CD14-positive monocyte (primary cell): ENCODE results near the gene HYAL1. TPM values are rescaled to one million over a fixed set of nuclear protein-coding genes. Genes with fewer than 3 reads are reported as not detected.

Experiments used
- DNase-seq, 3 donors: peaks; one replicate each; pipeline ENCODE4 v3.0.0-alpha.2; 2011 to 2022
- H2AFZ ChIP-seq: 2 replicates; pipeline ENCODE4 v1.6.0; 2012; ENCODE audit warnings: mild to moderate bottlenecking, low read depth, low read length, inconsistent platforms; ENCODE audit not compliant: insufficient read depth, poor library complexity, severe bottlenecking
- H3K27ac ChIP-seq, 2 donors: 1 replicate in 1 of 2; 2 replicates in 1 of 2; pipeline ENCODE4 v1.5.1; 2012 to 2013; ENCODE audit warnings: low read length in 2 of 2, control low read depth in 1 of 2, inconsistent platforms in 1 of 2, low read depth in 1 of 2, mild to moderate bottlenecking in 1 of 2
- H3K27me3 ChIP-seq, 2 donors: one replicate each; pipeline versions ENCODE4 v1.6.0 to v1.6.1; 2011 to 2013; ENCODE audit warnings: low read length in 2 of 2; ENCODE audit not compliant: control insufficient read depth in 2 of 2, insufficient read depth in 2 of 2
- H3K36me3 ChIP-seq, 2 donors: replicated peaks in 1 of 2; 1 replicate in 1 of 2; 2 replicates in 1 of 2; pipeline versions ENCODE4 v1.5.1 to v1.6.1; 2012 to 2013; ENCODE audit warnings: low read length in 2 of 2, control low read depth in 1 of 2, inconsistent platforms in 1 of 2, mild to moderate bottlenecking in 1 of 2; ENCODE audit not compliant: insufficient read depth in 2 of 2, control insufficient read depth in 1 of 2
- H3K4me1 ChIP-seq, 2 donors: 1 replicate in 1 of 2; 2 replicates in 1 of 2; pipeline versions ENCODE4 v1.5.1 to v1.6.1; 2012 to 2013; ENCODE audit warnings: low read length in 2 of 2, control low read depth in 1 of 2, inconsistent platforms in 1 of 2, mild to moderate bottlenecking in 1 of 2, moderate library complexity in 1 of 2; ENCODE audit not compliant: insufficient read depth in 2 of 2, control insufficient read depth in 1 of 2
- H3K4me2 ChIP-seq: replicated peaks from 2 replicates; pipeline ENCODE3; 2012; ENCODE audit warnings: low read length, moderate library complexity, mild to moderate bottlenecking; ENCODE audit not compliant: poor library complexity, severe bottlenecking; ENCODE audit errors: extremely low read depth
- H3K4me3 ChIP-seq, 3 experiments: fragments of 200-600 bp in 1 of 3; sonication (generic) in 1 of 3; replicated peaks in 1 of 3; 1 replicate in 2 of 3; 2 replicates in 1 of 3; pipeline ENCODE4 v1.5.1; 2011 to 2013; ENCODE audit warnings: low read length in 3 of 3, mild to moderate bottlenecking in 3 of 3, control low read depth in 2 of 3, low read depth in 2 of 3, inconsistent platforms in 1 of 3, moderate library complexity in 1 of 3
- H3K79me2 ChIP-seq: 2 replicates; pipeline ENCODE4 v1.6.0; 2012; ENCODE audit warnings: mild to moderate bottlenecking, control low read depth, inconsistent platforms, low read length, moderate library complexity; ENCODE audit not compliant: insufficient read depth
- H3K9ac ChIP-seq: 2 replicates; pipeline ENCODE4 v1.6.0; 2017; ENCODE audit warnings: low read length, mild to moderate bottlenecking; ENCODE audit not compliant: insufficient read depth, poor library complexity, severe bottlenecking
- H3K9me3 ChIP-seq, 2 donors: replicated peaks in 1 of 2; 1 replicate in 1 of 2; 2 replicates in 1 of 2; pipeline versions ENCODE4 v1.5.1 to v1.6.1; 2012 to 2013; ENCODE audit warnings: low read length in 2 of 2, control low read depth in 1 of 2; ENCODE audit not compliant: control insufficient read depth in 1 of 2, insufficient read depth in 1 of 2
- H4K20me1 ChIP-seq: 2 replicates; pipeline ENCODE4 v1.6.0; 2012; ENCODE audit warnings: mild to moderate bottlenecking, low read length, control low read depth, moderate library complexity; ENCODE audit not compliant: insufficient read depth
- H3K27ac Mint-ChIP-seq, 7 donors: one replicate each; pipeline ENCODE4 v1.8.0; 2020; ENCODE audit warnings: mild to moderate bottlenecking in 7 of 7, mixed read lengths in 7 of 7, moderate library complexity in 6 of 7, inconsistent platforms in 2 of 7
- H3K27me3 Mint-ChIP-seq, 3 donors: one replicate each; pipeline ENCODE4 v1.8.0; 2021 to 2022; ENCODE audit warnings: low read depth in 3 of 3, mild to moderate bottlenecking in 3 of 3, mixed read lengths in 3 of 3, moderate library complexity in 3 of 3, inconsistent platforms in 1 of 3
- H3K36me3 Mint-ChIP-seq, 2 donors: one replicate each; pipeline ENCODE4 v1.8.0; 2020; ENCODE audit warnings: mixed read lengths in 2 of 2, inconsistent platforms in 1 of 2, mild to moderate bottlenecking in 1 of 2
- H3K4me1 Mint-ChIP-seq: one replicate; pipeline ENCODE4 v1.8.0; 2020; ENCODE audit warnings: mild to moderate bottlenecking, mixed read lengths
- H3K4me3 Mint-ChIP-seq, 2 donors: one replicate each; pipeline ENCODE4 v1.8.0; 2020; ENCODE audit warnings: mild to moderate bottlenecking in 2 of 2, mixed read lengths in 2 of 2, moderate library complexity in 1 of 2
- H3K9me3 Mint-ChIP-seq, 7 donors: one replicate each; pipeline ENCODE4 v1.8.0; 2020 to 2022; ENCODE audit warnings: mixed read lengths in 7 of 7, mild to moderate bottlenecking in 6 of 7, moderate library complexity in 6 of 7, inconsistent platforms in 2 of 7
- WGBS: methylation state at CpG from one replicate; pipeline ENCODE4 v1.1.5; 2013; ENCODE audit warnings: missing lambda C conversion rate; ENCODE audit not compliant: insufficient coverage; 5-methylcytosine and 5-hydroxymethylcytosine counted together
- intact Hi-C, 2 donors: fragments of 100-400 bp; cut with micrococcal nuclease; formaldehyde crosslinking; loops; one replicate each; pipeline versions ENCODE4 v1.15.0 to v1.15.1; 2023
- polyA plus RNA-seq, 3 donors: library from polyadenylated mRNA; depleted of rRNA in 1 of 3; unstranded in 2 of 3; stranded (reverse) in 1 of 3; fragments of 300-500 nt in 2 of 3; fragments of >200 nt in 1 of 3; fragmentation: Illumina TruSeq in 2 of 3; gene quantifications; 1 replicate in 2 of 3; 2 replicates in 1 of 3; pipeline ENCODE4 v1.2.3, GENCODE V29; 2012 to 2021
- TF ChIP-seq, protein P1 (sequence below): fragments of 200-600 bp; IDR thresholded peaks from one replicate; pipeline ENCODE4 v1.8.0; 2022; ENCODE audit warnings: antibody characterized with exemption, mild to moderate bottlenecking

Gene HYAL1
- polyA plus RNA-seq, 3 donors = 0.57 TPM; not detected in 2

DNA sequence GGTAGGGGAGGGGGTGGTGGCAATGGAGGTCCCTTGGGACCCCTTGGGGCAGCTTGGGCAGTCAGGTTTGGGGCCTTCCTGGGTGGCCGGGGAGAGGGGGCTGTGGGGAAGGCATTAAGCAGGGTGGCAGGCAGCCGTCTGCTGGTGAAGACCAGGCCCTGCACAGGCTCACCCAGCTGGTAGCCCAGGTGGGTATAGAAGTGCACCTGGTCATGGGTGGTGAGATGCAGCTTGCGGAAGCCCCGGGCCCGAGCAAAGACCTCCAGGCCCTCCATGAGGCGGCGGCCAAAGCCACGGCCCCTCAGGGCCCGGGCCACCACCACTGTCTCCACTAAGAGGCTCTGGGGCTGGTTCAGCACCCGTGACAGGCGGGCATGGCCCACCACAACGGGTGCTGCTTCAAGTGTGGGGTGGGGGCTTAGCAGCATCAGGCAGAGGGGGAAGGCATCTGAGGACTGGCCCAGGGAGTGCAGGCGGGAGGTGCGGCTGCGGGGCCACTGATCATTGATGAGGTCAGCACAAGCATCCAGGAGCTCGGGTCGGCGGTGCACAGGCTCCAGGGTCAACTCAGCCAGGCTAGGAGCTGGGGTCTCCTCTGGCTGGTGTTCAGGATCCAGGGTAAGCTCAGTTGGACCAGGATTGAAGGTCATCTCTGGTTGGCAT is 6.5 kb downstream of the HYAL1 start:
- H3K4me2 ChIP-seq = no peak overlapping the region
- no peaks in the 10 kb centered on the region for H3K9me3 ChIP-seq
- Mint-ChIP-seq H3K4me3 (no peak overlapping the region), H3K27me3 (no peaks in the 10 kb centered on the region), H3K9me3 (no peaks in the 10 kb centered on the region), H3K36me3 (peaks cover 2 to 9% of the 10 kb centered on the region in 2 donors), H3K4me1 (peaks cover 40% of the 10 kb centered on the region), H3K27ac (peak overlapping the region in 3 of 7 donors; percentile 65 to 99 (median 86))
- H3K36me3 ChIP-seq = no peaks in the 10 kb centered on the region
- no peak overlapping the region for H2AFZ ChIP-seq
- intact Hi-C loops = loop anchor here (5.0 kb wide), 1 partner anchor 40 kb away; no protein-coding TSS in a partner anchor
- H3K9ac ChIP-seq = no peak overlapping the region
- peaks cover 39 to 49% of the 10 kb centered on the region in 2 donors for H3K4me1 ChIP-seq
- H3K27ac ChIP-seq = no peak overlapping the region
- WGBS = 94% methylated on average over 12 of the region's 18 CpGs
- peaks cover 36% of the 10 kb centered on the region for H3K79me2 ChIP-seq
- no peak overlapping the region for H3K4me3 ChIP-seq
- TF ChIP-seq, protein P1, sequence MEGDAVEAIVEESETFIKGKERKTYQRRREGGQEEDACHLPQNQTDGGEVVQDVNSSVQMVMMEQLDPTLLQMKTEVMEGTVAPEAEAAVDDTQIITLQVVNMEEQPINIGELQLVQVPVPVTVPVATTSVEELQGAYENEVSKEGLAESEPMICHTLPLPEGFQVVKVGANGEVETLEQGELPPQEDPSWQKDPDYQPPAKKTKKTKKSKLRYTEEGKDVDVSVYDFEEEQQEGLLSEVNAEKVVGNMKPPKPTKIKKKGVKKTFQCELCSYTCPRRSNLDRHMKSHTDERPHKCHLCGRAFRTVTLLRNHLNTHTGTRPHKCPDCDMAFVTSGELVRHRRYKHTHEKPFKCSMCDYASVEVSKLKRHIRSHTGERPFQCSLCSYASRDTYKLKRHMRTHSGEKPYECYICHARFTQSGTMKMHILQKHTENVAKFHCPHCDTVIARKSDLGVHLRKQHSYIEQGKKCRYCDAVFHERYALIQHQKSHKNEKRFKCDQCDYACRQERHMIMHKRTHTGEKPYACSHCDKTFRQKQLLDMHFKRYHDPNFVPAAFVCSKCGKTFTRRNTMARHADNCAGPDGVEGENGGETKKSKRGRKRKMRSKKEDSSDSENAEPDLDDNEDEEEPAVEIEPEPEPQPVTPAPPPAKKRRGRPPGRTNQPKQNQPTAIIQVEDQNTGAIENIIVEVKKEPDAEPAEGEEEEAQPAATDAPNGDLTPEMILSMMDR = no peak
- no peaks in the 10 kb centered on the region for H3K27me3 ChIP-seq
- H4K20me1 ChIP-seq = no peaks in the 10 kb centered on the region
- DNase-seq = peak in 1 of 3 donors; percentile 9

DNA sequence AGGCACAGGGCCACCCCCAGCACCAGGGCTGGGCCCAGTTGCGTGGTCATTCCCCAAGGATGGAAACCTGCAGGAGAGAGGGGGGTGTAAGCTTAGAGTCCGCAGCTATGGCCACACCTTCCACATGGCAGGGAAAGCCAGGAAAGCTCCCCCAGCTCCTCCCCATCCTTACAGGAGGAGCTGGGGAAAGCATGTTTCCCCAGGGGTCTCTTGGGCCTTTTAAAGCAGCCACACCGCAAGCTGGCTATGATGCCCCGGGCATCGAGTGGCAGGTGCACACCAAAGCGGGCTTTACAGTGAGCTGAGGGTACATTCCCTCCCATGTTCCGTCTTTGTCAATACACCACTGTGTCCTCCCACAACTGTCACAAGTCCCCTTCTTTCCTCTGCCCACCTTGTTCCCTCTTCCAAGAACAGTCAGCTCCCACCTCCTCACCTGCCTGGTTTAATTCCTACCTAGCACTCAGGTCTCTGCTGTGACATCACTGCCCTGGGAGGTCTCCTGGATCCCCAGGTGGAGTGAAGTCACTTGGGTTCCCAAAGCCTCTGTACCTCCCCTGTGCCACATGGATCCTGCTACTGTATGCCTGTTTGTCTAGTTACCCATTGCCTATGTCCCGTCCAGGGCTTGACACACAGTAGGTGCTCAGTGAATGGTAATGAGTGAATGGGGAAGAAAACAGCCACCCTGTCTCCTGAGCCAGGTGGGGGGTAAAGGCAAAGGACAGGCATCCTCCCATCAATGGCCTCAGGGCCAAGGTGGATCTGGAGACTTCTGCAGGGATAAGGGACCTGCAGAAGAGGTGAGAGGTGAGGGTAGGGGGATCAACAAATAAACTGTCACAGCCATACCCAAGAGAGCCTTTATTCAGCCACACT is 7.6 kb downstream of the HYAL1 start:
- Histone ChIP-seq H2AFZ (no peak overlapping the region), H3K79me2 (peaks cover 37% of the 10 kb centered on the region), H3K27me3 (no peaks in the 10 kb centered on the region), H3K9ac (no peak overlapping the region), H3K9me3 (no peaks in the 10 kb centered on the region), H3K36me3 (no peaks in the 10 kb centered on the region), H3K4me3 (no peak overlapping the region), H3K27ac (no peak overlapping the region), H3K4me1 (peaks cover 44 to 54% of the 10 kb centered on the region in 2 donors), H4K20me1 (no peaks in the 10 kb centered on the region), H3K4me2 (no peak overlapping the region)
- Mint-ChIP-seq H3K27me3 (no peaks in the 10 kb centered on the region), H3K9me3 (no peaks in the 10 kb centered on the region), H3K4me3 (no peak overlapping the region), H3K4me1 (peaks cover 42% of the 10 kb centered on the region), H3K27ac (peak overlapping the region in 2 of 7 donors; percentile 28 to 83), H3K36me3 (peaks cover 3 to 9% of the 10 kb centered on the region in 2 donors)
- WGBS = 97% methylated on average over 7 of the region's 8 CpGs
- TF ChIP-seq, protein P1 = no peak
- intact Hi-C loops = loop anchor here (5.0 kb wide), 1 partner anchor 42 kb away; no protein-coding TSS in a partner anchor
- DNase-seq = peak in 1 of 3 donors; percentile 3
